ENCODE data around the gene TXNDC12.
"Not testable (repeated sequence)": the region's sequence is repeated elsewhere in the genome, so short reads cannot be mapped to it uniquely, and the experiment has no call there.

Gene TXNDC12

GRCh38 chr1:52055066-52055865, at the start of gene TXNDC12:
TXNDC12 (minus strand) TSS chr1:52055191; CDS start chr1:52055096, 95 bp downstream.
- TF ChIP-seq CTCF (IDR thresholded peaks at IDR 0.05; ENCODE audit: insufficient read depth, low read depth, low read length, missing control alignments), result no peak
- peak; percentile 94 for DNase-seq (ENCODE audit: low read depth)
- peak within 1 kb of the TSS; percentile 87 for H3K4me3 ChIP-seq (ENCODE audit: low read length)

GRCh38 chr1:52102336-52103013, 47.5 kb upstream of the TXNDC12 start:
- DNase-seq (ENCODE audit: low read depth), result no peak
- no peak for TF ChIP-seq CTCF (IDR thresholded peaks at IDR 0.05; ENCODE audit: insufficient read depth, low read depth, low read length, missing control alignments)
- H3K4me3 ChIP-seq (ENCODE audit: low read length), result no peak overlapping the region

- H3K4me3 ChIP-seq (ENCODE audit: low read length), result no peak overlapping the region
- TF ChIP-seq CTCF (IDR thresholded peaks at IDR 0.05; ENCODE audit: insufficient read depth, low read depth, low read length, missing control alignments), result no peak
- DNase-seq (ENCODE audit: low read depth), result no peak
Observed at GRCh38 chr1:52098139-52098871, 43.3 kb upstream of the TXNDC12 start.

- TF ChIP-seq CTCF (IDR thresholded peaks at IDR 0.05; ENCODE audit: insufficient read depth, low read depth, low read length, missing control alignments), result no peak
- no peak for DNase-seq (ENCODE audit: low read depth)
- H3K4me3 ChIP-seq (ENCODE audit: low read length), result no peak overlapping the region
Observed at GRCh38 chr1:52096216-52096615, 41.2 kb upstream of the TXNDC12 start.

GRCh38 chr1:52094300-52094699, 39.3 kb upstream of the TXNDC12 start:
- not testable (repeated sequence) for DNase-seq (ENCODE audit: low read depth); H3K4me3 ChIP-seq (ENCODE audit: low read length)

GRCh38 chr1:52087892-52088291, 32.9 kb upstream of the TXNDC12 start:
- not testable (repeated sequence) for DNase-seq (ENCODE audit: low read depth); H3K4me3 ChIP-seq (ENCODE audit: low read length)

GRCh38 chr1:52080014-52080415, 25.0 kb upstream of the TXNDC12 start:
- no peak overlapping the region for H3K4me3 ChIP-seq (ENCODE audit: low read length)
- TF ChIP-seq CTCF (IDR thresholded peaks at IDR 0.05; ENCODE audit: insufficient read depth, low read depth, low read length, missing control alignments), result no peak
- DNase-seq (ENCODE audit: low read depth), result no peak

GRCh38 chr1:52077277-52077676, 22.3 kb upstream of the TXNDC12 start:
- not testable (repeated sequence) for H3K4me3 ChIP-seq (ENCODE audit: low read length); DNase-seq (ENCODE audit: low read depth)
